Measurements from ENCODE around the gene CD276. TPM values are rescaled to one million over a fixed set of nuclear protein-coding genes. Genes with fewer than 3 reads are reported as not detected.

Gene CD276
- total RNA-seq, 1 experiment from 2014 or later = 75.4 TPM

- DNase-seq (ENCODE audit: low read depth, low spot score) (no peak), ATAC-seq (peak; percentile 63)
- peak; percentile 20; the same call in 1 of the 2 replicates for TF ChIP-seq RAD21 (IDR thresholded peaks at IDR 0.05; ENCODE audit: low read depth)
- TF ChIP-seq JUND (IDR thresholded peaks at IDR 0.05) = no peak
- ChIA-PET POLR2A (interaction anchor here (1.3 kb wide), 1 partner anchor 58 kb away, joined by 5 read pairs; the partner anchor contains the start of gene NPTN), RAD21 (ENCODE audit: low non-redundant PET in 1 of 2, low total read pairs in 2 of 2, uncharacterized antibody in 2 of 2, unreplicated experiment in 2 of 2) (interaction anchor here in 1 of 2 experiments (1.2 kb wide), 1 partner anchor 9 kb away, joined by 5 read pairs; no protein-coding TSS in a partner anchor), CTCF (interaction anchor here (0.6 to 1.5 kb wide), 6 partner anchors 9 to 55 kb away, joined by 3 to 11 read pairs (median 5); no protein-coding TSS in a partner anchor)
- no peaks in the 10 kb centered on the region for H3K9me3 ChIP-seq (ENCODE audit: control insufficient read depth in 1 of 2, insufficient read depth in 1 of 2, low read depth in 1 of 2, low read length in 2 of 2)
- no peaks in the 10 kb centered on the region for H3K36me3 ChIP-seq (ENCODE audit: control insufficient read depth in 1 of 2, insufficient read depth in 2 of 2, low read length in 2 of 2)
- peaks cover 92% of the 10 kb centered on the region for H3K79me2 ChIP-seq (ENCODE audit: insufficient read depth, low read length)
- no peak overlapping the region for H3K4me3 ChIP-seq (replicated peaks in 1 of 2; ENCODE audit: low read depth in 1 of 2, low read length in 2 of 2)
- intact Hi-C loops (cut with micrococcal nuclease) = no loop called here
- no peak overlapping the region for H3K9ac ChIP-seq (ENCODE audit: low read length)
- no peak overlapping the region for H2AFZ ChIP-seq (ENCODE audit: low read depth, low read length, poor library complexity, severe bottlenecking)
- H3K27ac ChIP-seq (ENCODE audit: low read depth, low read length) = no peak overlapping the region
- BruUV-seq (replicated peaks) = no TSS peak
- H3K27me3 ChIP-seq (ENCODE audit: insufficient read depth, low read length) = no peaks in the 10 kb centered on the region
- H3K4me2 ChIP-seq (ENCODE audit: low read length) = peak overlapping the region; percentile 24
- H4K20me1 ChIP-seq (ENCODE audit: insufficient read depth) = no peaks in the 10 kb centered on the region
- peaks cover 16 to 54% of the 10 kb centered on the region in 2 experiments for H3K4me1 ChIP-seq (ENCODE audit: control insufficient read depth in 1 of 2, insufficient read depth in 2 of 2, low read length in 2 of 2)
- H3K9me2 ChIP-seq (ENCODE audit: insufficient read depth) = no peaks in the 10 kb centered on the region
Observed at GRCh38 chr15:73691396-73691795, 7.2 kb downstream of the CD276 start.

GRCh38 chr15:73694419-73694818 lies 10.2 kb downstream of the CD276 start:
- H3K4me1 ChIP-seq (ENCODE audit: control insufficient read depth in 1 of 2, insufficient read depth in 2 of 2, low read length in 2 of 2) = peaks cover 6 to 34% of the 10 kb centered on the region in 2 experiments
- CTCF ChIA-PET = interaction anchor here (0.8 to 1.4 kb wide), 5 partner anchors 11 to 134 kb away, joined by 3 to 4 read pairs (median 4); no protein-coding TSS in a partner anchor
- TF ChIP-seq CTCF (IDR thresholded peaks at IDR 0.05 in 2 of 3, conservative IDR thresholded peaks at IDR 0.05 in 1 of 3; ENCODE audit: borderline replicate concordance in 1 of 3, insufficient read depth in 1 of 3, low read depth in 2 of 3, low read length in 2 of 3) (no peak), ELF1 (IDR thresholded peaks at IDR 0.05; ENCODE audit: borderline replicate concordance, low read depth) (no peak)
- H3K9ac ChIP-seq (ENCODE audit: low read length) = no peak overlapping the region
- H3K4me2 ChIP-seq (ENCODE audit: low read length) = no peak overlapping the region
- H3K9me2 ChIP-seq (ENCODE audit: insufficient read depth) = no peaks in the 10 kb centered on the region
- ATAC-seq (no peak), DNase-seq (ENCODE audit: low read depth, low spot score) (no peak)
- RAD21 ChIA-PET (ENCODE audit: low non-redundant PET in 1 of 2, low total read pairs in 2 of 2, uncharacterized antibody in 2 of 2, unreplicated experiment in 2 of 2) = no interaction called here
- H3K79me2 ChIP-seq (ENCODE audit: insufficient read depth, low read length) = peaks cover 74% of the 10 kb centered on the region
- intact Hi-C loops (cut with micrococcal nuclease) = no loop called here
- no peak overlapping the region for H3K27ac ChIP-seq (ENCODE audit: low read depth, low read length)
- H3K36me3 ChIP-seq (ENCODE audit: control insufficient read depth in 1 of 2, insufficient read depth in 2 of 2, low read length in 2 of 2) = peaks cover 0 to 3% of the 10 kb centered on the region in 2 experiments; a peak in 1 of 4 replicates
- H2AFZ ChIP-seq (ENCODE audit: low read depth, low read length, poor library complexity, severe bottlenecking) = no peak overlapping the region
- H3K27me3 ChIP-seq (ENCODE audit: insufficient read depth, low read length) = no peaks in the 10 kb centered on the region
- BruUV-seq (replicated peaks) = no TSS peak
- H3K4me3 ChIP-seq (replicated peaks in 1 of 2; ENCODE audit: low read depth in 1 of 2, low read length in 2 of 2) = no peak overlapping the region
- H3K9me3 ChIP-seq (ENCODE audit: control insufficient read depth in 1 of 2, insufficient read depth in 1 of 2, low read depth in 1 of 2, low read length in 2 of 2) = no peaks in the 10 kb centered on the region
- POLR2A ChIA-PET = no interaction called here
- no peaks in the 10 kb centered on the region for H4K20me1 ChIP-seq (ENCODE audit: insufficient read depth)

Measured in HCT116 (cell line).